ENCODE data around the gene MC5R. TPM values are rescaled to one million over a fixed set of nuclear protein-coding genes. Genes with fewer than 3 reads are reported as not detected.

The MC5R gene
- total RNA-seq, 1 experiment from 2014 or later: not detected

- Histone ChIP-seq H4K20me1 (ENCODE audit: insufficient read depth) (no peaks in the 10 kb centered on the region), H3K27ac (ENCODE audit: low read depth, low read length) (no peak overlapping the region), H2AFZ (ENCODE audit: low read depth, low read length, poor library complexity, severe bottlenecking) (no peak overlapping the region), H3K4me2 (ENCODE audit: low read length) (peak overlapping the region; percentile 29), H3K9me3 (ENCODE audit: control insufficient read depth in 1 of 2, insufficient read depth in 1 of 2, low read depth in 1 of 2, low read length in 2 of 2) (no peaks in the 10 kb centered on the region), H3K9me2 (ENCODE audit: insufficient read depth) (no peaks in the 10 kb centered on the region), H3K4me3 (replicated peaks in 1 of 2; ENCODE audit: low read depth in 1 of 2, low read length in 2 of 2) (no peak overlapping the region), H3K79me2 (ENCODE audit: insufficient read depth, low read length) (no peaks in the 10 kb centered on the region), H3K36me3 (ENCODE audit: control insufficient read depth in 1 of 2, insufficient read depth in 2 of 2, low read length in 2 of 2) (no peaks in the 10 kb centered on the region), H3K9ac (ENCODE audit: low read length) (no peak overlapping the region), H3K4me1 (ENCODE audit: control insufficient read depth in 1 of 2, insufficient read depth in 2 of 2, low read length in 2 of 2) (peaks cover 9 to 15% of the 10 kb centered on the region in 2 experiments), H3K27me3 (ENCODE audit: insufficient read depth, low read length) (no peaks in the 10 kb centered on the region)
- ChIA-PET CTCF (no interaction called here), RAD21 (ENCODE audit: low non-redundant PET in 1 of 2, low total read pairs in 2 of 2, uncharacterized antibody in 2 of 2, unreplicated experiment in 2 of 2) (no interaction called here), POLR2A (no interaction called here)
- ATAC-seq: no peak
- no peak for TF ChIP-seq EZH2 (IDR thresholded peaks at IDR 0.05)
- TF ChIP-seq SP1 (IDR thresholded peaks at IDR 0.05; ENCODE audit: low read depth): no peak
- no peak for TF ChIP-seq CBX3 (IDR thresholded peaks at IDR 0.05; ENCODE audit: low read depth)
- TF ChIP-seq FOSL1 (IDR thresholded peaks at IDR 0.05; ENCODE audit: low read depth): no peak
- TF ChIP-seq SRF (IDR thresholded peaks at IDR 0.05; ENCODE audit: low read depth): no peak
- TF ChIP-seq CTCF (IDR thresholded peaks at IDR 0.05 in 2 of 3, conservative IDR thresholded peaks at IDR 0.05 in 1 of 3; ENCODE audit: borderline replicate concordance in 1 of 3, insufficient read depth in 1 of 3, low read depth in 2 of 3, low read length in 2 of 3): no peak
- TF ChIP-seq RAD21 (IDR thresholded peaks at IDR 0.05; ENCODE audit: low read depth): no peak
- TF ChIP-seq ATF3 (IDR thresholded peaks at IDR 0.05): no peak
- no peak for TF ChIP-seq ELF1 (IDR thresholded peaks at IDR 0.05; ENCODE audit: borderline replicate concordance, low read depth)
- TF ChIP-seq ZBTB33 (IDR thresholded peaks at IDR 0.05; ENCODE audit: extremely low read depth, insufficient replicate concordance, low read length): no peak
- TF ChIP-seq YY1 (IDR thresholded peaks at IDR 0.05; ENCODE audit: extremely low read depth, insufficient replicate concordance, low read depth, low read length): no peak
- no peak for TF ChIP-seq TCF7L2 (IDR thresholded peaks at IDR 0.05; ENCODE audit: borderline replicate concordance, extremely low read depth, insufficient read depth, insufficient read length)
- no peak for TF ChIP-seq ZFX (IDR thresholded peaks at IDR 0.05)
- TF ChIP-seq JUND (IDR thresholded peaks at IDR 0.05): no peak
- DNase-seq (ENCODE audit: low read depth, low spot score): no peak
- no TSS peak for BruUV-seq (replicated peaks)
- intact Hi-C loops (cut with micrococcal nuclease): loop anchor here (10.0 kb wide), 1 partner anchor 585 kb away; no protein-coding TSS in a partner anchor
Observed at GRCh38 chr18:13809531-13810255, 14.3 kb upstream of the MC5R start.

Measured in HCT116 (cell line).